ENCODE results near the gene CERS1.

The CERS1 gene

DNA sequence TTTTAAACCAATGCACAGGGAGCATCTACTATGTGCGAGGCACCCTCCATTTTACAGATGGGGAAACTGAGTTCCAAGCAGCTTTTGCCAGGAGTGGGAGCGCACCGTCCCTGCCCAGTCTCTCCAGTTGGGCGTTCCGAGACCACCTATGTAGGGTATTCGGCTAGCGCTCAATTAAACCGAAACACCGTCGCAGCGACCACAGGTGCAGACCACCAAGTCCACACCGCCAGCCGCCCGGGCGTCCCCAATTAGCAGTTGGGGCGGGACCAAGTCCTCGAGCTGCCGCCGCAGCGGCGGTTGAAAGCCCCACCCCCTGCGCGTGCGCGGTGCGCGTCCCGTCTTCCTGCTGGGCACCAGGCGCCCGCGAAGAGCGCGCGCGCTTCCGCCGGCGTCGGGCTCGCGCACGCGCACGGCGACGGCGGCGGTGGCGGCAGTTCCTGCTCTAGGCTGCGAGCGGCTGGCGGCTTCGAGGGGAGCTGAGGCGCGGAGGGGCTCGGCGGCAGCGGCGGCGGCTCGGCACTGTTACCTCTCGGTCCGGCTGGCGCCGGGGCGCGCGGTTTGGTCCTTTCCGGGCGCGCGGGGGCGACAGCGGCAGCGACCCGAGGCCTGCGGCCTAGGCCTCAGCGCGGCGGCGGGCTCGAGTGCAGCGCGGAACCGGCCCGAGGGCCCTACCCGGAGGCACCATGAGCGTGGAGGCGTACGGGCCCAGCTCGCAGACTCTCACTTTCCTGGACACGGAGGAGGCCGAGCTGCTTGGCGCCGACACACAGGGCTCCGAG is 64.2 kb downstream of the CERS1 start, which contains the start of gene UPF1:
TSS of gene UPF1 (plus strand) at position 436 of the 782 bp plus-strand sequence. CDS start at position 687, 251 bp downstream.
- 0 out of 2 replicates have a peak, but pooled peaks cover 3% of the 10 kb centered on the region for H3K9me3 ChIP-seq (ENCODE audit: low read depth, low read length)
- peak within 1 kb of the TSS; percentile 80 for H3K4me3 ChIP-seq
- H3K9ac ChIP-seq (ENCODE audit: insufficient read length), result peak within 1 kb of the TSS; percentile 98
- TF ChIP-seq FOXP2 (optimal IDR thresholded peaks at IDR 0.05; ENCODE audit: control extremely low read depth, extremely low read length, insufficient read depth) (peak; percentile 49), EZH2 (IDR thresholded peaks at IDR 0.05) (no peak), POLR2AphosphoS5 (IDR thresholded peaks at IDR 0.05; ENCODE audit: borderline replicate concordance, low read depth, low read length) (peak; percentile 77)
- peaks cover 27% of the 10 kb centered on the region for H3K36me3 ChIP-seq (ENCODE audit: insufficient read depth, low read length)
- H3K27ac ChIP-seq, result peak within 1 kb of the TSS; percentile 75; the same call in 1 of the 2 replicates
- DNase-seq (ENCODE audit: low read depth, low spot score), result peak; percentile 55

DNA sequence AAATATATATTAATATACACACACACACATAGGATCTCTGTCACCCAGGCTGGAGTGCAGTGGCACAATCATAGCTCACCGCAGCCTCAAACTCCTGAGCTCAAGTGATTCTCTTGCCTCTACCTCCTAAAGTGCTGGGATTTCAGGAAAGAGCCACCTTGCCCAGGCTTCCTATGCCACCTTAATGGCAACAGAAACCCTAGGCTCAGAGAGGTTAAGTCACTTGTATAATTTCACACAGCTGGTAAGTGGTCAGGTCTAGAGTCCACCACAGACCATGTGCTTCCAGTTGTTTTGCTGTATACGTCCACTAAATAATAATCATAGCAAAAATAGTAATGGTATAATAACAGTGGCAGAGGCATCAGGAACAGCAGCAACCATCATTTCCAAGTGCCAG is 65.5 kb downstream of the CERS1 start:
- Histone ChIP-seq H3K9ac (ENCODE audit: insufficient read length) (no peak overlapping the region), H3K4me3 (no peak overlapping the region), H3K27ac (no peak overlapping the region), H3K36me3 (ENCODE audit: insufficient read depth, low read length) (peaks cover 22% of the 10 kb centered on the region), H3K9me3 (ENCODE audit: low read depth, low read length) (0 out of 2 replicates have a peak, but pooled peaks cover 3% of the 10 kb centered on the region)
- DNase-seq (ENCODE audit: low read depth, low spot score), result no peak
- no peak for TF ChIP-seq EZH2 (IDR thresholded peaks at IDR 0.05)
- no peak for TF ChIP-seq POLR2AphosphoS5 (IDR thresholded peaks at IDR 0.05; ENCODE audit: borderline replicate concordance, low read depth, low read length)
- no peak for TF ChIP-seq FOXP2 (optimal IDR thresholded peaks at IDR 0.05; ENCODE audit: control extremely low read depth, extremely low read length, insufficient read depth)

DNA sequence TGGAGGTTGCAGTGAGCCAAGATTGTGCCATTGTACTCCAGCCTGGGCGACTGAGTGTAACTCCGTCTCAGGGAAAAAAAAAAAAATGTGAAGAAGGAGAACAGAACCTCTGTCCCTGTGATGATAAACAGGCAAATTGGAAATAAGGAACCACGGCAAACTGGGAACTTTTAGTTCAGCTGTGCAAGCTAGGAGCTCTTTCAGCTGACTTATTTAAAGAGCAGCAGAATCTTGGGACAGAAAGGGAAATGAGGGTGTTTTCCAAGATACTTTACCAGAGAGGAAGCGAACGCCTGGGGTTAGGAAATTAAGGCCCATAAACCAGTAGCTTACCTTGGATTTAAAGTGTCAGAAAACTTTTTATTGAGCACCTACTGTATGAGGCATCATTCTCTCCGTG is 67.2 kb downstream of the CERS1 start:
- Histone ChIP-seq H3K9me3 (ENCODE audit: low read depth, low read length) (0 out of 2 replicates have a peak, but pooled peaks cover 3% of the 10 kb centered on the region), H3K36me3 (ENCODE audit: insufficient read depth, low read length) (peaks cover 7% of the 10 kb centered on the region; the same call in 1 of the 2 replicates), H3K27ac (no peak overlapping the region), H3K4me3 (no peak overlapping the region), H3K9ac (ENCODE audit: insufficient read length) (no peak overlapping the region)
- DNase-seq (ENCODE audit: low read depth, low spot score), result no peak
- no peak for TF ChIP-seq FOXP2 (optimal IDR thresholded peaks at IDR 0.05; ENCODE audit: control extremely low read depth, extremely low read length, insufficient read depth)
- no peak for TF ChIP-seq POLR2AphosphoS5 (IDR thresholded peaks at IDR 0.05; ENCODE audit: borderline replicate concordance, low read depth, low read length)
- no peak for TF ChIP-seq EZH2 (IDR thresholded peaks at IDR 0.05)

Data from SK-N-MC (cell line).